Glutamatergic neuron (in vitro differentiated cells): ENCODE data around the gene TCF19. TPM values are rescaled to one million over a fixed set of nuclear protein-coding genes. Genes with fewer than 3 reads are reported as not detected.

ENCODE experiments used
- DNase-seq: peaks from one replicate; pipeline ENCODE4 v3.0.0; 2022
- H3K27ac Mint-ChIP-seq: one replicate; pipeline ENCODE4 v1.8.0; 2020; ENCODE audit warnings: mild to moderate bottlenecking, mixed read lengths, inconsistent platforms; ENCODE audit not compliant: unreplicated experiment
- H3K27me3 Mint-ChIP-seq: one replicate; pipeline ENCODE4 v1.8.0; 2020; ENCODE audit warnings: mild to moderate bottlenecking, moderate library complexity, mixed read lengths, inconsistent platforms; ENCODE audit not compliant: unreplicated experiment
- H3K36me3 Mint-ChIP-seq: one replicate; pipeline ENCODE4 v1.8.0; 2020; ENCODE audit warnings: mild to moderate bottlenecking, mixed read lengths, inconsistent platforms; ENCODE audit not compliant: unreplicated experiment
- H3K4me1 Mint-ChIP-seq: one replicate; pipeline ENCODE4 v1.8.0; 2020; ENCODE audit warnings: mild to moderate bottlenecking, low read depth, mixed read lengths, inconsistent platforms; ENCODE audit not compliant: unreplicated experiment
- H3K4me3 Mint-ChIP-seq: one replicate; pipeline ENCODE4 v1.8.0; 2020; ENCODE audit warnings: mild to moderate bottlenecking, mixed read lengths, inconsistent platforms; ENCODE audit not compliant: unreplicated experiment
- H3K9me3 Mint-ChIP-seq: one replicate; pipeline ENCODE4 v1.8.0; 2020; ENCODE audit warnings: mild to moderate bottlenecking, moderate library complexity, mixed read lengths, inconsistent platforms; ENCODE audit not compliant: unreplicated experiment
- total RNA-seq: library from RNA; stranded (reverse); fragmentation: NEBNext Ultra II Directional; extraction: Animal tissue kit (Norgen Biotek cat#: 25700); gene quantifications from one replicate; pipeline ENCODE4 v1.2.1, GENCODE V29; 2021; ENCODE audit not compliant: unreplicated experiment
- TF ChIP-seq, protein P1 (sequence below): fragments of 200-600 bp; sonication (generic); IDR thresholded peaks from one replicate; pipeline ENCODE4 v1.5.0; 2021; ENCODE audit not compliant: partially characterized antibody, unreplicated experiment

The TCF19 gene
- total RNA-seq, 1 donor from 2014 or later: 5.8 TPM

- TF ChIP-seq, protein P1, sequence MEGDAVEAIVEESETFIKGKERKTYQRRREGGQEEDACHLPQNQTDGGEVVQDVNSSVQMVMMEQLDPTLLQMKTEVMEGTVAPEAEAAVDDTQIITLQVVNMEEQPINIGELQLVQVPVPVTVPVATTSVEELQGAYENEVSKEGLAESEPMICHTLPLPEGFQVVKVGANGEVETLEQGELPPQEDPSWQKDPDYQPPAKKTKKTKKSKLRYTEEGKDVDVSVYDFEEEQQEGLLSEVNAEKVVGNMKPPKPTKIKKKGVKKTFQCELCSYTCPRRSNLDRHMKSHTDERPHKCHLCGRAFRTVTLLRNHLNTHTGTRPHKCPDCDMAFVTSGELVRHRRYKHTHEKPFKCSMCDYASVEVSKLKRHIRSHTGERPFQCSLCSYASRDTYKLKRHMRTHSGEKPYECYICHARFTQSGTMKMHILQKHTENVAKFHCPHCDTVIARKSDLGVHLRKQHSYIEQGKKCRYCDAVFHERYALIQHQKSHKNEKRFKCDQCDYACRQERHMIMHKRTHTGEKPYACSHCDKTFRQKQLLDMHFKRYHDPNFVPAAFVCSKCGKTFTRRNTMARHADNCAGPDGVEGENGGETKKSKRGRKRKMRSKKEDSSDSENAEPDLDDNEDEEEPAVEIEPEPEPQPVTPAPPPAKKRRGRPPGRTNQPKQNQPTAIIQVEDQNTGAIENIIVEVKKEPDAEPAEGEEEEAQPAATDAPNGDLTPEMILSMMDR: no peak
- Mint-ChIP-seq H3K27me3 (peaks cover 18% of the 10 kb centered on the region), H3K36me3 (peaks cover 4% of the 10 kb centered on the region), H3K27ac (no peak overlapping the region), H3K4me1 (peaks cover 9% of the 10 kb centered on the region), H3K9me3 (peaks cover 9% of the 10 kb centered on the region), H3K4me3 (no peak overlapping the region)
- DNase-seq: no peak
Observed at GRCh38 chr6:31174378-31174777, 16.0 kb downstream of the TCF19 start.

DNA sequence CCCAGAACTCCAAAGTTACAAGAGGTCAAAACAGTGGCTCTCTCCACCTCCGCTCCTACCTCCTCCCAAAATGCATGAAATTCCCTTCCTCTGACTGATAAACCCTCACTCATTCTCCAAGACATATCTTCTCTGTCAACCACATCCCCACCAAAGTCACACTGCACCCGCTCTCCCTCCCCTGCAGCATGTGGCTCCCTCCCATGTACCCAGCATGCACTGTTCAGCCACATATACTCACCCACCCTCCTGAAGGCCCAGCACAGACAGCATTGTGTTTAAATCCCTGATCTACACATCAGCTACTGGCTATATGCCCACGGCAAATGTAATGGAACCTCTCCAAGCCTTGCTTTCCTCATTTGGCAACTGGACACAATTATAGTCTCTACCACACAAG lies 17.6 kb downstream of the TCF19 start:
- H3K4me1 Mint-ChIP-seq: peaks cover 9% of the 10 kb centered on the region
- TF ChIP-seq, protein P1: no peak
- H3K9me3 Mint-ChIP-seq: peaks cover 8% of the 10 kb centered on the region
- no peak overlapping the region for H3K4me3 Mint-ChIP-seq
- H3K27ac Mint-ChIP-seq: no peak overlapping the region
- DNase-seq: no peak
- no peaks in the 10 kb centered on the region for H3K36me3 Mint-ChIP-seq
- H3K27me3 Mint-ChIP-seq: peaks cover 15% of the 10 kb centered on the region

DNA sequence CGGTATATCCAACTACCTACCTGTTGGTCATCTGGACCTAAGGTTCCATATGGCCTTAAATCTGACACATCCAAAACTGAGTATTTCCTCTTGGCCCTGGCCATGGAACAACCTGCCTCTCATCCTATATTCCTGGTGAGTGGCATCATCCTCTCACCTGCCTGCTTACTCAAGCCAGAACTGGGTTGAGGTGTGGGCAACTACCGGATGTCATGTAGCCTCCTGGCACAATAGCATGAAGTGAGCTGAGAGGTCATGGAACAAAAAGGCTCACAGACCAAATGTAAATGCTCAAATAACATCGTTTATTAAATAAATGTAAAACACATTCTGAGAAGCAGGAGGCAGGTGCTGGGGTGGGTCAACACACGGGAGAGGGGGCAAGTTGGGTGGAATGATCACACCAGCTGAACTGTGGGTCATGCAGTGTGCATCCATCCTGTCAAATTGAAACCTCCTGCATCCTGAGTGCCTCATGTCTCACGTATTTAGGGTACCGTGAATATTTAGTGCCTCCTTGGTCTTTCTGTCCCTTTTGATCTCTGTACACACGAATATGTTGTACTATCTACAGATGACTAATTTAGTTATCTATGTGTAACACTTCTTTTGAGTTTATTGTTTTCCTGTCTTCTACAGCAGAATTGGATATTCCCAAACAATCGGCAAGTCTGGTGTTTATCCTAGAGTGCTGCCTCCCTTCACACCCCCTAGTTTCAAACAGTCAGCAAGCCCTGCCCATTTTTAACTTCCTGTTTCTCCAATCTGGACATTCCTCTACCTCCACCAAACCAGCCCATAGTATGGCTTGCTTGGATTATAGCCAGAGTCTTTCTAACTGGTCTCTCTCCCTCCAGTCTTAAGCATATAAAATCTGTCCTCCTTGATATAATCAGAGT lies 20.0 kb downstream of the TCF19 start:
- H3K36me3 Mint-ChIP-seq: no peaks in the 10 kb centered on the region
- TF ChIP-seq, protein P1: no peak
- no peak overlapping the region for H3K4me3 Mint-ChIP-seq
- peaks cover 2% of the 10 kb centered on the region for H3K9me3 Mint-ChIP-seq
- DNase-seq: no peak
- H3K27ac Mint-ChIP-seq: no peak overlapping the region
- H3K4me1 Mint-ChIP-seq: no peaks in the 10 kb centered on the region
- H3K27me3 Mint-ChIP-seq: peaks cover 7% of the 10 kb centered on the region

- Mint-ChIP-seq H3K4me3 (no peak overlapping the region), H3K27ac (no peak overlapping the region), H3K27me3 (peaks cover 7% of the 10 kb centered on the region), H3K4me1 (peaks cover 3% of the 10 kb centered on the region), H3K9me3 (peaks cover 4% of the 10 kb centered on the region), H3K36me3 (no peaks in the 10 kb centered on the region)
- no peak for DNase-seq
- TF ChIP-seq, protein P1: no peak
Observed at GRCh38 chr6:31179042-31179386, 20.6 kb downstream of the TCF19 start.

- H3K4me1 Mint-ChIP-seq: peaks cover 3% of the 10 kb centered on the region
- H3K4me3 Mint-ChIP-seq: no peak overlapping the region
- TF ChIP-seq, protein P1: no peak
- peaks cover 7% of the 10 kb centered on the region for H3K27me3 Mint-ChIP-seq
- H3K9me3 Mint-ChIP-seq: peaks cover 4% of the 10 kb centered on the region
- DNase-seq: no peak
- H3K27ac Mint-ChIP-seq: no peak overlapping the region
- H3K36me3 Mint-ChIP-seq: no peaks in the 10 kb centered on the region
Observed at GRCh38 chr6:31179896-31180295, 21.5 kb downstream of the TCF19 start.
